ENCODE results near the gene CYP4F8.

Gene CYP4F8

DNA sequence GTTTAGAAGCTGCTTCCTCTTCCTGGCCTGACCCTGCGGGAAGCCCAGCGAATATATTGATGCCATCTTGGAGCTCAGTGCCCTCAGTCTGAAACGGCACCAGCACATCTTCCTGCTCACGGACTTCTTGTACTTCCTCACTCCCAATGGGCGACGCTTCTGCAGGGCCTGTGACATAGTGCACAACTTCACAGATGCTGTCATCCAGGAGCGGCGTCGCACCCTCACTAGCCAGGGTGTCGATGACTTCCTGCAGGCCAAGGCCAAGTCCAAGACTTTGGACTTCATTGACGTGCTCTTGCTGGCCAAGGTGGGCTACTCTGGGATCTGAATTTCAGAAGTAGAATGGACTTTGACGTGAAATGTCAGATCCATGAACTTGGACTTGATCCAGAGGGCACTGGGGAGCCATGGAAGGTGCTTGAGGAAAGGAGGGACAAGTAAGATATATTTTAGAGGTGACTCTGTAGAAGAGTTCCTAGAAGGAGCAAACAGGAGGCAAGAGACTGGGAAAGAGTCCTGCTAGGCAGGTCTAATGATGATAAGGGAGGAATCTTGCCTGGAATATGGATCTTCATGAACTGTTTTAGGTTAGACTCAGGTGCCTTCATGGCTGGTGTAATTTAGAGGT lies 38.4 kb upstream of the CYP4F8 start:
- no peaks in the 10 kb centered on the region for H4K20me1 ChIP-seq (ENCODE audit: control insufficient read depth, insufficient read depth, low read depth, low read length)
- no peaks in the 10 kb centered on the region for H3K4me1 ChIP-seq (ENCODE audit: control insufficient read depth, low read length)
- no peak overlapping the region for H3K4me3 ChIP-seq (ENCODE audit: low read length)
- no peaks in the 10 kb centered on the region for H3K9me3 ChIP-seq (ENCODE audit: control insufficient read depth, insufficient read depth, low read length)
- no peaks in the 10 kb centered on the region for H3K9me2 ChIP-seq (replicated peaks; ENCODE audit: control insufficient read depth, low read length)
- no peaks in the 10 kb centered on the region for H3K36me3 ChIP-seq (ENCODE audit: control insufficient read depth, low read length)
- H3K27ac ChIP-seq (ENCODE audit: low read depth, low read length), result no peak overlapping the region
- H3F3A ChIP-seq (ENCODE audit: control insufficient read depth, insufficient read depth), result no peaks in the 10 kb centered on the region
- H3K79me2 ChIP-seq (ENCODE audit: control insufficient read depth, low read length), result no peaks in the 10 kb centered on the region
- no peak for TF ChIP-seq EZH2phosphoT487 (IDR thresholded peaks at IDR 0.05; ENCODE audit: borderline replicate concordance, low read length)
- TF ChIP-seq, protein P1, sequence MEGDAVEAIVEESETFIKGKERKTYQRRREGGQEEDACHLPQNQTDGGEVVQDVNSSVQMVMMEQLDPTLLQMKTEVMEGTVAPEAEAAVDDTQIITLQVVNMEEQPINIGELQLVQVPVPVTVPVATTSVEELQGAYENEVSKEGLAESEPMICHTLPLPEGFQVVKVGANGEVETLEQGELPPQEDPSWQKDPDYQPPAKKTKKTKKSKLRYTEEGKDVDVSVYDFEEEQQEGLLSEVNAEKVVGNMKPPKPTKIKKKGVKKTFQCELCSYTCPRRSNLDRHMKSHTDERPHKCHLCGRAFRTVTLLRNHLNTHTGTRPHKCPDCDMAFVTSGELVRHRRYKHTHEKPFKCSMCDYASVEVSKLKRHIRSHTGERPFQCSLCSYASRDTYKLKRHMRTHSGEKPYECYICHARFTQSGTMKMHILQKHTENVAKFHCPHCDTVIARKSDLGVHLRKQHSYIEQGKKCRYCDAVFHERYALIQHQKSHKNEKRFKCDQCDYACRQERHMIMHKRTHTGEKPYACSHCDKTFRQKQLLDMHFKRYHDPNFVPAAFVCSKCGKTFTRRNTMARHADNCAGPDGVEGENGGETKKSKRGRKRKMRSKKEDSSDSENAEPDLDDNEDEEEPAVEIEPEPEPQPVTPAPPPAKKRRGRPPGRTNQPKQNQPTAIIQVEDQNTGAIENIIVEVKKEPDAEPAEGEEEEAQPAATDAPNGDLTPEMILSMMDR (IDR thresholded peaks at IDR 0.05; ENCODE audit: low read depth, low read length, poor library complexity, severe bottlenecking), result no peak
- H3K4me2 ChIP-seq (ENCODE audit: low read length), result no peak overlapping the region
- 0 out of 2 replicates have a peak, but pooled peaks cover 2% of the 10 kb centered on the region for H3K27me3 ChIP-seq (ENCODE audit: control insufficient read depth, low read length)

DNA sequence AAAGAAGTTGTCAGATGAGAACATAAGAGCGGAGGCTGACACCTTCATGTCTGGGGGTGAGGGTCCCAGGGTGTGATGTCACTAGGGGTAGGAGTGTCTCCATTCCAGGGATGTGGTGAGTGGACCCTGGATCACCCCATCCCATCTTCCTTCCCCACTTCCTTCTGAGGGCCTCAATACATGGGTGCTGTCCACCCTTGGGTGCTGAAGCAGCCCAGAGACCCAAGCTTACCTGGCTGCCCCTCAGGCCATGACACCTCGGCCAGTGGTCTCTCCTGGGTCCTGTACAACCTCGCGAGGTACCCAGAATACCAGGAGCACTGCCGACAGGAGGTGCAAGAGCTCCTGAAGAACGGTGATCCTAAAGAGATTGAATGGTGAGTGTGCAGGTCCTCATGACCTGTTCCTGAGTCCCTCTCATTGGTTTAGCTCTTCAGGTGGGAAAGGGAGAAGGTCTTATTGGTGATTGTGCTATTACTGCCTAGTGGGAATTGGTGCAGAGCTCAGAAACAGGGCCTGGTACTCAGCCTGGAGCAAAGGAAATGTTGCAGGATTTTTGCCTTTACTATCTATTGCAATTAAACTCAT lies 37.7 kb upstream of the CYP4F8 start:
- H3K9me3 ChIP-seq (ENCODE audit: control insufficient read depth, insufficient read depth, low read length), result no peaks in the 10 kb centered on the region

DNA sequence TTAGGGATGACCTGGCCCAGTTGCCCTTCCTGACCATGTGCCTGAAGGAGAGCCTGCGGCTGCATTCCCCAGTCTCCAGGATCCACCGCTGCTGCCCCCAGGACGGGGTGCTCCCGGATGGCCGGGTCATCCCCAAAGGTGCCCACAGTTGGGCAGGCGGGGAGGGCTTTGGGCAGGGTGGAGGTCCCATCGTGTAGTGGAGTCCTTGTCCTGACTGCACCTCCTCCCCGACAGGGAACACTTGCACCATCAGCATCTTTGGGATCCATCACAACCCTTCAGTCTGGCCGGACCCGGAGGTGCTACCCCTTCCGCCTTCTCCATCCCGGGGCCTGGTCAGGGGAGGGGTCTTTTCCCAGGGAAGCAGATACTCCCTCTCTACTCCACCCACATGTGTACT lies 31.7 kb upstream of the CYP4F8 start:
- no peaks in the 10 kb centered on the region for H4K20me1 ChIP-seq (ENCODE audit: control insufficient read depth, insufficient read depth, low read depth, low read length)
- H3K9me3 ChIP-seq (ENCODE audit: control insufficient read depth, insufficient read depth, low read length), result no peaks in the 10 kb centered on the region
- no peaks in the 10 kb centered on the region for H3K9me2 ChIP-seq (replicated peaks; ENCODE audit: control insufficient read depth, low read length)
- no peak overlapping the region for H3K27ac ChIP-seq (ENCODE audit: low read depth, low read length)
- no peaks in the 10 kb centered on the region for H3F3A ChIP-seq (ENCODE audit: control insufficient read depth, insufficient read depth)
- 0 out of 2 replicates have a peak, but pooled peaks cover 2% of the 10 kb centered on the region for H3K27me3 ChIP-seq (ENCODE audit: control insufficient read depth, low read length)
- H3K36me3 ChIP-seq (ENCODE audit: control insufficient read depth, low read length), result no peaks in the 10 kb centered on the region
- TF ChIP-seq, protein P1 (IDR thresholded peaks at IDR 0.05; ENCODE audit: low read depth, low read length, poor library complexity, severe bottlenecking), result no peak
- no peak for TF ChIP-seq EZH2phosphoT487 (IDR thresholded peaks at IDR 0.05; ENCODE audit: borderline replicate concordance, low read length)
- no peaks in the 10 kb centered on the region for H3K79me2 ChIP-seq (ENCODE audit: control insufficient read depth, low read length)
- no peak overlapping the region for H3K4me2 ChIP-seq (ENCODE audit: low read length)
- H3K4me3 ChIP-seq (ENCODE audit: low read length), result no peak overlapping the region
- no peaks in the 10 kb centered on the region for H3K4me1 ChIP-seq (ENCODE audit: control insufficient read depth, low read length)

More for the DNA sequence above, 37.7 kb upstream of the CYP4F8 start:
- TF ChIP-seq EZH2phosphoT487 (IDR thresholded peaks at IDR 0.05; ENCODE audit: borderline replicate concordance, low read length), result no peak
- TF ChIP-seq, protein P1 (IDR thresholded peaks at IDR 0.05; ENCODE audit: low read depth, low read length, poor library complexity, severe bottlenecking), result no peak
- no peaks in the 10 kb centered on the region for H3K4me1 ChIP-seq (ENCODE audit: control insufficient read depth, low read length)
- no peak overlapping the region for H3K4me3 ChIP-seq (ENCODE audit: low read length)
- no peaks in the 10 kb centered on the region for H3K36me3 ChIP-seq (ENCODE audit: control insufficient read depth, low read length)
- no peaks in the 10 kb centered on the region for H3F3A ChIP-seq (ENCODE audit: control insufficient read depth, insufficient read depth)
- H3K27ac ChIP-seq (ENCODE audit: low read depth, low read length), result no peak overlapping the region
- H3K79me2 ChIP-seq (ENCODE audit: control insufficient read depth, low read length), result no peaks in the 10 kb centered on the region
- H3K27me3 ChIP-seq (ENCODE audit: control insufficient read depth, low read length), result 0 out of 2 replicates have a peak, but pooled peaks cover 2% of the 10 kb centered on the region
- H4K20me1 ChIP-seq (ENCODE audit: control insufficient read depth, insufficient read depth, low read depth, low read length), result no peaks in the 10 kb centered on the region
- H3K4me2 ChIP-seq (ENCODE audit: low read length), result no peak overlapping the region
- H3K9me2 ChIP-seq (replicated peaks; ENCODE audit: control insufficient read depth, low read length), result no peaks in the 10 kb centered on the region

Measured in DOHH2 (cell line).